PC-3 (cell line): Measurements from ENCODE around the gene DOK5. TPM values are rescaled to one million over a fixed set of nuclear protein-coding genes. Genes with fewer than 3 reads are reported as not detected.

Experiments
- ATAC-seq: fragments of 200-7000 bp; cut with Tn5 transposase; 2 replicates; pipeline ENCODE4 v1.9.1; 2020; ENCODE audit warnings: mild to moderate bottlenecking, moderate library complexity
- BruUV-seq: library from RNA; stranded (reverse); fragments of 400-500 nt; replicated peaks from 2 replicates; lab custom pipeline; 2021; lab: Mats Ljungman, UMichigan
- CTCF ChIA-PET: fragments of 300-600 bp; sonication (Branson Sonifier 250); formaldehyde crosslinking; loops from one replicate; lab custom pipeline; 2022; ENCODE audit warnings: antibody characterized with exemption; lab: Charles Lee
- POLR2A ChIA-PET: fragments of 300-600 bp; sonication (Branson Sonifier 250); formaldehyde crosslinking; loops from one replicate; lab custom pipeline; 2022; ENCODE audit warnings: antibody characterized with exemption; ENCODE audit not compliant: unreplicated experiment; lab: Charles Lee
- DNase-seq: peaks from one replicate; pipeline ENCODE4 v3.0.0-alpha.2; 2015
- H2AFZ ChIP-seq: fragments of 300-600 bp; sonication (generic); 2 replicates; pipeline ENCODE4 v1.6.0; 2016; ENCODE audit warnings: antibody characterized with exemption, low read length
- H3F3A ChIP-seq: fragments of 300-600 bp; sonication (generic); one replicate; pipeline ENCODE4 v1.6.0; 2017; ENCODE audit warnings: antibody characterized with exemption, low read length, control low read depth, mild to moderate bottlenecking; ENCODE audit not compliant: unreplicated experiment
- H3K27ac ChIP-seq: fragments of 300-600 bp; sonication (generic); 2 replicates; pipeline ENCODE4 v1.5.1; 2016; ENCODE audit warnings: mild to moderate bottlenecking, low read length
- H3K27me3 ChIP-seq: fragments of 300-600 bp; sonication (generic); 2 replicates; pipeline ENCODE4 v1.6.1; 2016; ENCODE audit warnings: low read length, mixed read lengths
- H3K36me3 ChIP-seq: fragments of 300-600 bp; sonication (generic); 2 replicates; pipeline ENCODE4 v1.6.1; 2016; ENCODE audit warnings: low read depth, mixed run types, low read length, mixed read lengths
- H3K4me1 ChIP-seq: fragments of 300-600 bp; sonication (generic); 2 replicates; pipeline ENCODE4 v1.5.1; 2016; ENCODE audit warnings: low read length; ENCODE audit not compliant: insufficient read depth
- H3K4me2 ChIP-seq: fragments of 300-600 bp; sonication (generic); 2 replicates; pipeline ENCODE4 v1.6.0; 2016; ENCODE audit warnings: low read length
- H3K4me3 ChIP-seq: fragments of 300-600 bp; sonication (generic); 2 replicates; pipeline ENCODE4 v1.5.1; 2016; ENCODE audit warnings: mild to moderate bottlenecking, low read length, mixed read lengths
- H3K79me2 ChIP-seq: fragments of 300-600 bp; sonication (generic); 2 replicates; pipeline ENCODE4 v1.6.1; 2017; ENCODE audit warnings: low read length, mixed read lengths
- H3K9ac ChIP-seq: fragments of 300-600 bp; sonication (generic); 2 replicates; pipeline ENCODE4 v1.6.0; 2016; ENCODE audit warnings: mild to moderate bottlenecking, low read length
- H3K9me2 ChIP-seq: fragments of 300-600 bp; sonication (generic); replicated peaks from 2 replicates; pipeline ENCODE4 v1.6.1; 2016; ENCODE audit warnings: mixed run types, low read length, mixed read lengths
- H3K9me3 ChIP-seq: fragments of 300-600 bp; sonication (generic); 2 replicates; pipeline ENCODE4 v1.6.1; 2016; ENCODE audit warnings: low read length, mixed read lengths
- H4K20me1 ChIP-seq: fragments of 300-600 bp; sonication (generic); 2 replicates; pipeline ENCODE4 v1.6.1; 2016; ENCODE audit warnings: low read length, mixed read lengths
- CTCF ChIP-seq: fragments of 300-600 bp; sonication (generic); conservative IDR thresholded peaks from 2 replicates; pipeline ENCODE4 v1.5.1; 2017; ENCODE audit warnings: antibody characterized with exemption, low read depth, mild to moderate bottlenecking, low read length
- EZH2 ChIP-seq: fragments of 300-600 bp; sonication (generic); IDR thresholded peaks from one replicate; pipeline ENCODE4 v1.6.1; 2017; ENCODE audit warnings: antibody characterized with exemption, mild to moderate bottlenecking, low read length; ENCODE audit not compliant: unreplicated experiment
- EZH2phosphoT487 ChIP-seq: fragments of 300-600 bp; sonication (generic); IDR thresholded peaks from 2 replicates; pipeline ENCODE4 v1.6.1; 2018; ENCODE audit warnings: mild to moderate bottlenecking, antibody characterized with exemption, low read length, borderline replicate concordance
- intact Hi-C: fragments of 100-400 bp; cut with micrococcal nuclease; formaldehyde crosslinking; loops from 2 replicates; pipeline ENCODE4 v1.9.0; 2023
- total RNA-seq: library from RNA; depleted of rRNA; stranded (reverse); fragments of >200 nt; gene quantifications from 2 replicates; pipeline ENCODE4 v1.2.3, GENCODE V29; 2014

DOK5 gene
- total RNA-seq, 1 experiment from 2014 or later = not detected

GRCh38 chr20:54468082-54468481 is 7.3 kb upstream of the DOK5 start:
- no peak overlapping the region for H3K4me2 ChIP-seq
- H3K79me2 ChIP-seq = no peaks in the 10 kb centered on the region
- H3K27me3 ChIP-seq = peaks cover 54% of the 10 kb centered on the region
- H3K9me3 ChIP-seq = 0 out of 2 replicates have a peak, but pooled peaks cover 10% of the 10 kb centered on the region
- no peaks in the 10 kb centered on the region for H4K20me1 ChIP-seq
- ChIA-PET POLR2A (no interaction called here), CTCF (no interaction called here)
- no peaks in the 10 kb centered on the region for H3K4me1 ChIP-seq
- H3K4me3 ChIP-seq = no peak overlapping the region
- H3K9ac ChIP-seq = no peak overlapping the region
- DNase-seq (no peak), ATAC-seq (no peak)
- H3K27ac ChIP-seq = no peak overlapping the region
- TF ChIP-seq EZH2phosphoT487 = no peak
- no peak for TF ChIP-seq CTCF
- TF ChIP-seq EZH2 = no peak
- no peaks in the 10 kb centered on the region for H3F3A ChIP-seq
- no peak overlapping the region for H2AFZ ChIP-seq
- BruUV-seq = no TSS peak
- intact Hi-C loops = no loop called here
- H3K9me2 ChIP-seq = no peaks in the 10 kb centered on the region
- no peaks in the 10 kb centered on the region for H3K36me3 ChIP-seq

- H2AFZ ChIP-seq = no peak overlapping the region
- ATAC-seq = no peak
- ChIA-PET CTCF (no interaction called here), POLR2A (no interaction called here)
- peaks cover 7% of the 10 kb centered on the region; the same call in 1 of the 2 replicates for H3K9me3 ChIP-seq
- H3F3A ChIP-seq = no peaks in the 10 kb centered on the region
- no peaks in the 10 kb centered on the region for H3K79me2 ChIP-seq
- H3K27ac ChIP-seq = no peak overlapping the region
- no peak overlapping the region for H3K4me3 ChIP-seq
- intact Hi-C loops = no loop called here
- H3K27me3 ChIP-seq = peaks cover 65% of the 10 kb centered on the region
- no peak for TF ChIP-seq EZH2phosphoT487
- TF ChIP-seq CTCF = no peak
- no peak for TF ChIP-seq EZH2
- no peaks in the 10 kb centered on the region for H3K36me3 ChIP-seq
- no peak for DNase-seq
- no peaks in the 10 kb centered on the region for H3K4me1 ChIP-seq
- H4K20me1 ChIP-seq = no peaks in the 10 kb centered on the region
- no peaks in the 10 kb centered on the region for H3K9me2 ChIP-seq
- no peak overlapping the region for H3K4me2 ChIP-seq
- BruUV-seq = no TSS peak
- no peak overlapping the region for H3K9ac ChIP-seq
Measured at GRCh38 chr20:54469293-54469692, 6.1 kb upstream of the DOK5 start.

- CTCF ChIA-PET = no interaction called here
- POLR2A ChIA-PET = no interaction called here
Measured at GRCh38 chr20:54469952-54470351, 5.4 kb upstream of the DOK5 start.

More at GRCh38 chr20:54469952-54470351, 5.4 kb upstream of the DOK5 start:
- H3K4me3 ChIP-seq = no peak overlapping the region
- no peak for ATAC-seq
- no peak for DNase-seq
- H4K20me1 ChIP-seq = no peaks in the 10 kb centered on the region
- no peak for TF ChIP-seq EZH2
- TF ChIP-seq EZH2phosphoT487 = no peak
- no peak for TF ChIP-seq CTCF
- no peak overlapping the region for H2AFZ ChIP-seq
- H3K36me3 ChIP-seq = no peaks in the 10 kb centered on the region
- no peaks in the 10 kb centered on the region for H3K4me1 ChIP-seq
- intact Hi-C loops = no loop called here
- H3K9me3 ChIP-seq = peaks cover 7% of the 10 kb centered on the region; the same call in 1 of the 2 replicates
- no peak overlapping the region for H3K27ac ChIP-seq
- H3K4me2 ChIP-seq = no peak overlapping the region
- H3F3A ChIP-seq = no peaks in the 10 kb centered on the region
- H3K9me2 ChIP-seq = no peaks in the 10 kb centered on the region
- BruUV-seq = no TSS peak
- H3K27me3 ChIP-seq = peaks cover 68% of the 10 kb centered on the region
- no peak overlapping the region for H3K9ac ChIP-seq
- H3K79me2 ChIP-seq = no peaks in the 10 kb centered on the region
